Esophagus squamous epithelium (tissue), 4 donors: ENCODE results near the gene GGTLC1.

Experiments used
- CTCF ChIP-seq, 6 experiments: fragments of 450-650 bp in 4 of 6; fragments of 200-600 bp in 2 of 6; sonication (generic) in 2 of 6; IDR thresholded peaks; one replicate each; pipeline ENCODE4 v1.5.1; 2016 to 2019; ENCODE audit warnings: antibody characterized with exemption in 6 of 6, mild to moderate bottlenecking in 4 of 6, moderate library complexity in 4 of 6
- POLR2A ChIP-seq, 4 donors: fragments of 450-650 bp; IDR thresholded peaks; one replicate each; pipeline ENCODE4 v1.6.1; 2017; ENCODE audit warnings: antibody characterized with exemption in 4 of 4, mild to moderate bottlenecking in 4 of 4, moderate library complexity in 3 of 4

GRCh38 chr20:23998844-23999243 lies 10.3 kb upstream of the GGTLC1 start:
- TF ChIP-seq CTCF (IDR thresholded peaks at IDR 0.05) (no peak), POLR2A (IDR thresholded peaks at IDR 0.05) (no peak)
